Left ventricle myocardium inferior (tissue), 1 donor: ENCODE measurements around the gene EFCAB12. TPM values are rescaled to one million over a fixed set of nuclear protein-coding genes. Genes with fewer than 3 reads are reported as not detected.

Experiments used
- DNase-seq: peaks from one replicate; pipeline ENCODE4 v3.0.0-alpha.2; 2020
- H3K27ac ChIP-seq: fragments of 200-600 bp; replicated peaks from 2 replicates; pipeline ENCODE4 v1.8.0; 2021
- H3K27me3 ChIP-seq: fragments of 200-600 bp; 2 replicates; pipeline ENCODE4 v1.8.0; 2021; ENCODE audit warnings: low read depth
- H3K36me3 ChIP-seq: fragments of 200-600 bp; 2 replicates; pipeline ENCODE4 v1.8.0; 2021
- H3K4me1 ChIP-seq: fragments of 200-600 bp; 2 replicates; pipeline ENCODE4 v1.8.0; 2021
- H3K4me3 ChIP-seq: fragments of 200-600 bp; 2 replicates; pipeline ENCODE4 v1.8.0; 2021; ENCODE audit warnings: mild to moderate bottlenecking, moderate library complexity
- H3K9me3 ChIP-seq: fragments of 200-600 bp; replicated peaks from 2 replicates; pipeline ENCODE4 v1.8.0; 2021
- intact Hi-C: fragments of 100-400 bp; cut with micrococcal nuclease; formaldehyde crosslinking; loops from one replicate; pipeline ENCODE4 v1.11.0; 2022
- total RNA-seq: library from RNA; stranded (reverse); fragmentation: NEBNext Ultra II Directional; extraction: Animal tissue kit (Norgen Biotek cat#: 25700); gene quantifications from one replicate; pipeline ENCODE4 v1.2.1, GENCODE V29; 2021
- TF ChIP-seq, protein P1 (sequence below): fragments of 200-600 bp; IDR thresholded peaks from 2 replicates; pipeline ENCODE4 v1.8.0; 2021; ENCODE audit warnings: antibody characterized with exemption, mild to moderate bottlenecking, borderline replicate concordance
- donor health status: DM: no; HTN: yes; CAD: no; lungs with severe emphysema.

Gene EFCAB12
- total RNA-seq, 1 donor from 2014 or later = not detected

GRCh38 chr3:129473067-129473768 is 44.8 kb upstream of the EFCAB12 start:
- no peak overlapping the region for H3K27ac ChIP-seq
- peaks cover 24% of the 10 kb centered on the region for H3K36me3 ChIP-seq
- DNase-seq = no peak
- no peaks in the 10 kb centered on the region for H3K9me3 ChIP-seq
- H3K4me1 ChIP-seq = peaks cover 19% of the 10 kb centered on the region
- intact Hi-C loops = loop anchor here (10.0 kb wide), 1 partner anchor 352 kb away; no protein-coding TSS in a partner anchor
- TF ChIP-seq, protein P1, sequence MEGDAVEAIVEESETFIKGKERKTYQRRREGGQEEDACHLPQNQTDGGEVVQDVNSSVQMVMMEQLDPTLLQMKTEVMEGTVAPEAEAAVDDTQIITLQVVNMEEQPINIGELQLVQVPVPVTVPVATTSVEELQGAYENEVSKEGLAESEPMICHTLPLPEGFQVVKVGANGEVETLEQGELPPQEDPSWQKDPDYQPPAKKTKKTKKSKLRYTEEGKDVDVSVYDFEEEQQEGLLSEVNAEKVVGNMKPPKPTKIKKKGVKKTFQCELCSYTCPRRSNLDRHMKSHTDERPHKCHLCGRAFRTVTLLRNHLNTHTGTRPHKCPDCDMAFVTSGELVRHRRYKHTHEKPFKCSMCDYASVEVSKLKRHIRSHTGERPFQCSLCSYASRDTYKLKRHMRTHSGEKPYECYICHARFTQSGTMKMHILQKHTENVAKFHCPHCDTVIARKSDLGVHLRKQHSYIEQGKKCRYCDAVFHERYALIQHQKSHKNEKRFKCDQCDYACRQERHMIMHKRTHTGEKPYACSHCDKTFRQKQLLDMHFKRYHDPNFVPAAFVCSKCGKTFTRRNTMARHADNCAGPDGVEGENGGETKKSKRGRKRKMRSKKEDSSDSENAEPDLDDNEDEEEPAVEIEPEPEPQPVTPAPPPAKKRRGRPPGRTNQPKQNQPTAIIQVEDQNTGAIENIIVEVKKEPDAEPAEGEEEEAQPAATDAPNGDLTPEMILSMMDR = no peak
- no peak overlapping the region for H3K4me3 ChIP-seq
- no peaks in the 10 kb centered on the region for H3K27me3 ChIP-seq

DNA sequence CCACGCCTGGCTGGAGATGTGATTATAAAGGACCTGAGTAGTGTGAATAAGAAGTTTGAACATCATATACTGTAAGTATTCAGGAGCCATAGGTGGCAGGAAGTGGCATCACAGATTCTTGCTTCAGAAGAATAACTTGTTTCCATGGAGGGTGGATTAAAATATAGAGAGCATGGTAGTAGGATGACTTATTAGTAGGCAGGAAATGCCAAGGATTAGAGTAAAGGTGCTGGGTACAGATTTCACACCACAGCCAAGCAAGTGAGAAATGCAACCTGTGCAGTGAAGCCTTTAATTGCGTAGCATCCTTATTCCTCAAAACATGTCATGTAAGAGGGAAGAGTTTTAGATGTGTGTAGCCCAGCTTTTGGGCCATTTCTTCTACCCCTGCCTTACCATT is 42.4 kb upstream of the EFCAB12 start:
- Histone ChIP-seq H3K4me1 (peaks cover 24% of the 10 kb centered on the region), H3K27me3 (no peaks in the 10 kb centered on the region), H3K27ac (no peak overlapping the region), H3K4me3 (no peak overlapping the region), H3K36me3 (peaks cover under 1% of the 10 kb centered on the region), H3K9me3 (no peaks in the 10 kb centered on the region)
- TF ChIP-seq, protein P1 = no peak
- no peak for DNase-seq
- intact Hi-C loops = loop anchor here (10.0 kb wide), 1 partner anchor 354 kb away; no protein-coding TSS in a partner anchor

DNA sequence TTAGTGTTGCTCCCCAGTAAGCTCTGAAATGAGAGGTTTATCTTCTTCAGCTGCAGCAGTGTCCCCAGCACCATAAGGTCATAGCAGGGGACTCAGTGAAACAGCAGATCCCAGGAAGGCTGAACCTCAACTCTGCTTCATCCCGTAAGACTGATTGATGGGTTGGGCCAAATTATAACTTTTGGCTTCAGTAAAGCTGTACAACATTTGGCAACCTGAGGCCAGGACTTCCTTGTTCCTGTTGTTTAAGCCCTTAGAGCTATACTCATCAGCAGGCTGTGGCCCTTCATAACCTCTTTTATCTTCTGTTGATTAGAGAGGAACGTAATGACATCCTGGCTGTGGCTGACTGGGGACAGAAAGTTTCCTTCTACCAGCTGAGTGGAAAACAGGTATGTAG is 40.6 kb upstream of the EFCAB12 start:
- peak overlapping the region; percentile 84 for H3K27ac ChIP-seq
- H3K4me3 ChIP-seq = no peak overlapping the region
- H3K9me3 ChIP-seq = no peaks in the 10 kb centered on the region
- H3K36me3 ChIP-seq = peaks cover 5% of the 10 kb centered on the region
- no peaks in the 10 kb centered on the region for H3K27me3 ChIP-seq
- no peak for DNase-seq
- TF ChIP-seq, protein P1 = no peak
- intact Hi-C loops = no loop called here
- peaks cover 24% of the 10 kb centered on the region for H3K4me1 ChIP-seq

- TF ChIP-seq, protein P1 = no peak
- H3K4me1 ChIP-seq = peaks cover 33% of the 10 kb centered on the region
- H3K4me3 ChIP-seq = no peak overlapping the region
- peaks cover 13% of the 10 kb centered on the region for H3K36me3 ChIP-seq
- no peak for DNase-seq
- intact Hi-C loops = no loop called here
- H3K27ac ChIP-seq = peak overlapping the region; percentile 84
- H3K9me3 ChIP-seq = no peaks in the 10 kb centered on the region
- H3K27me3 ChIP-seq = no peaks in the 10 kb centered on the region
Measured at GRCh38 chr3:129467932-129468331, 39.5 kb upstream of the EFCAB12 start.

GRCh38 chr3:129463716-129464115 is 35.3 kb upstream of the EFCAB12 start:
- TF ChIP-seq, protein P1 = no peak
- Histone ChIP-seq H3K27me3 (no peaks in the 10 kb centered on the region), H3K4me1 (peaks cover 38% of the 10 kb centered on the region), H3K9me3 (no peaks in the 10 kb centered on the region), H3K4me3 (no peak overlapping the region), H3K27ac (peak overlapping the region; percentile 89), H3K36me3 (peaks cover 15% of the 10 kb centered on the region)
- intact Hi-C loops = no loop called here
- no peak for DNase-seq
